Gastroesophageal sphincter (tissue), 3 donors: ENCODE measurements around the gene HS3ST4.

Source experiments
- CTCF ChIP-seq, 4 experiments: fragments of 200-600 bp in 2 of 4; fragments of 450-650 bp in 2 of 4; sonication (generic) in 1 of 4; IDR thresholded peaks; one replicate each; pipeline ENCODE4 v1.5.1; 2017 to 2019; ENCODE audit warnings: antibody characterized with exemption in 4 of 4, mild to moderate bottlenecking in 2 of 4, moderate library complexity in 2 of 4
- EP300 ChIP-seq: sonication (generic); formaldehyde crosslinking; IDR thresholded peaks from one replicate; pipeline ENCODE4 v1.6.1; 2017; ENCODE audit warnings: antibody characterized with exemption, mild to moderate bottlenecking
- POLR2AphosphoS5 ChIP-seq: sonication (generic); formaldehyde crosslinking; IDR thresholded peaks from one replicate; pipeline ENCODE4 v1.6.1; 2017; ENCODE audit warnings: antibody characterized with exemption

GRCh38 chr16:26041952-26042668 is 350.4 kb downstream of the HS3ST4 start:
- TF ChIP-seq CTCF (IDR thresholded peaks at IDR 0.05) (no peak), POLR2AphosphoS5 (no peak), EP300 (no peak)
